Activated CD8-positive, alpha-beta memory T cell treated with anti-CD3 and anti-CD28 coated beads for 48 hours (primary cell): Measurements from ENCODE around the gene PFDN1.
"Not testable (repeated sequence)": the region's sequence is repeated elsewhere in the genome, so short reads cannot be mapped to it uniquely, and the experiment has no call there.

ENCODE experiments used
- DNase-seq, 3 experiments: peaks; one replicate each; pipeline ENCODE4 v3.0.0-alpha.2; 2020; ENCODE audit warnings: low read depth in 2 of 3, low spot score in 2 of 3

PFDN1 gene

GRCh38 chr5:140302786-140303639, at the start of gene PFDN1:
Gene PFDN1, minus strand, starts transcription at chr5:140303101. Its CDS starts 28 bp downstream, at chr5:140303073.
- DNase-seq: peak; percentile 64 to 75 (median 74)

- peak in 1 of 3 experiments; percentile 49 for DNase-seq
Observed at GRCh38 chr5:140351609-140352334, 48.9 kb upstream of the PFDN1 start.

- DNase-seq: no peak
Observed at GRCh38 chr5:140349244-140349643, 46.3 kb upstream of the PFDN1 start.

GRCh38 chr5:140348104-140348503, 45.2 kb upstream of the PFDN1 start:
- DNase-seq: no peak

- DNase-seq: no peak
Observed at GRCh38 chr5:140347360-140347759, 44.5 kb upstream of the PFDN1 start.

GRCh38 chr5:140346348-140347221, 43.7 kb upstream of the PFDN1 start, which contains the start of gene HBEGF:
Gene HBEGF, minus strand, starts transcription at chr5:140346603. Its CDS starts 275 bp downstream, at chr5:140346328.
- no peak for DNase-seq

GRCh38 chr5:140345919-140346347, 43.0 kb upstream of the PFDN1 start:
- no peak for DNase-seq

- no peak for DNase-seq
Observed at GRCh38 chr5:140344683-140345423, 42.0 kb upstream of the PFDN1 start.

GRCh38 chr5:140343849-140344248, 40.9 kb upstream of the PFDN1 start:
- DNase-seq: not testable (repeated sequence)

GRCh38 chr5:140342896-140343295, 40.0 kb upstream of the PFDN1 start:
- no peak for DNase-seq

GRCh38 chr5:140342287-140342686, 39.4 kb upstream of the PFDN1 start:
- DNase-seq: no peak

GRCh38 chr5:140341591-140341990, 38.7 kb upstream of the PFDN1 start:
- no peak for DNase-seq

- no peak for DNase-seq
Observed at GRCh38 chr5:140340605-140341121, 37.8 kb upstream of the PFDN1 start.

GRCh38 chr5:140339636-140340035, 36.7 kb upstream of the PFDN1 start:
- no peak for DNase-seq

GRCh38 chr5:140338908-140339307, 36.0 kb upstream of the PFDN1 start:
- no peak for DNase-seq

GRCh38 chr5:140338336-140338735, 35.4 kb upstream of the PFDN1 start:
- no peak for DNase-seq

GRCh38 chr5:140337880-140338279, 35.0 kb upstream of the PFDN1 start:
- DNase-seq: no peak

- DNase-seq: no peak
Observed at GRCh38 chr5:140336388-140336787, 33.5 kb upstream of the PFDN1 start.

GRCh38 chr5:140331638-140332037, 28.7 kb upstream of the PFDN1 start:
- DNase-seq: no peak
